HAP-1 (cell line): Measurements from ENCODE around the gene TMCO1.
"Not testable (repeated sequence)": the region's sequence is repeated elsewhere in the genome, so short reads cannot be mapped to it uniquely, and the experiment has no call there.

ENCODE experiments used
- DNase-seq, 2 experiments: peaks; one replicate each; pipeline ENCODE4 v3.0.0-alpha.2; 2016 to 2020; ENCODE audit warnings: low spot score in 2 of 2
- H3K27me3 ChIP-seq: fragments of 250-450 bp; sonication (Bioruptor Pico); 2 replicates; pipeline ENCODE4 v1.5.1; 2020; ENCODE audit warnings: low read depth, mild to moderate bottlenecking, moderate library complexity
- H3K36me3 ChIP-seq: fragments of 250-450 bp; sonication (Bioruptor Pico); replicated peaks from 2 replicates; pipeline ENCODE4 v1.5.1; 2020; ENCODE audit warnings: mild to moderate bottlenecking
- H3K4me1 ChIP-seq: fragments of 250-450 bp; sonication (Bioruptor Pico); 2 replicates; pipeline ENCODE4 v1.5.1; 2020; ENCODE audit warnings: mild to moderate bottlenecking
- H3K4me3 ChIP-seq: fragments of 250-450 bp; sonication (Bioruptor Pico); 2 replicates; pipeline ENCODE4 v1.5.1; 2020; ENCODE audit warnings: mild to moderate bottlenecking, moderate library complexity
- H3K9me3 ChIP-seq: fragments of 250-450 bp; sonication (Bioruptor Pico); 2 replicates; pipeline ENCODE4 v1.5.1; 2020; ENCODE audit warnings: mild to moderate bottlenecking, moderate library complexity
- in situ Hi-C: fragments of 300-500 bp; cut with MboI; formaldehyde crosslinking; loops from 3 replicates; pipeline ENCODE4 v1.14.3; 2020; ENCODE audit warnings: low sequenced_read_pairs, inconsistent platforms, mixed read lengths

TMCO1 gene, protein sequence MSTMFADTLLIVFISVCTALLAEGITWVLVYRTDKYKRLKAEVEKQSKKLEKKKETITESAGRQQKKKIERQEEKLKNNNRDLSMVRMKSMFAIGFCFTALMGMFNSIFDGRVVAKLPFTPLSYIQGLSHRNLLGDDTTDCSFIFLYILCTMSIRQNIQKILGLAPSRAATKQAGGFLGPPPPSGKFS

DNA sequence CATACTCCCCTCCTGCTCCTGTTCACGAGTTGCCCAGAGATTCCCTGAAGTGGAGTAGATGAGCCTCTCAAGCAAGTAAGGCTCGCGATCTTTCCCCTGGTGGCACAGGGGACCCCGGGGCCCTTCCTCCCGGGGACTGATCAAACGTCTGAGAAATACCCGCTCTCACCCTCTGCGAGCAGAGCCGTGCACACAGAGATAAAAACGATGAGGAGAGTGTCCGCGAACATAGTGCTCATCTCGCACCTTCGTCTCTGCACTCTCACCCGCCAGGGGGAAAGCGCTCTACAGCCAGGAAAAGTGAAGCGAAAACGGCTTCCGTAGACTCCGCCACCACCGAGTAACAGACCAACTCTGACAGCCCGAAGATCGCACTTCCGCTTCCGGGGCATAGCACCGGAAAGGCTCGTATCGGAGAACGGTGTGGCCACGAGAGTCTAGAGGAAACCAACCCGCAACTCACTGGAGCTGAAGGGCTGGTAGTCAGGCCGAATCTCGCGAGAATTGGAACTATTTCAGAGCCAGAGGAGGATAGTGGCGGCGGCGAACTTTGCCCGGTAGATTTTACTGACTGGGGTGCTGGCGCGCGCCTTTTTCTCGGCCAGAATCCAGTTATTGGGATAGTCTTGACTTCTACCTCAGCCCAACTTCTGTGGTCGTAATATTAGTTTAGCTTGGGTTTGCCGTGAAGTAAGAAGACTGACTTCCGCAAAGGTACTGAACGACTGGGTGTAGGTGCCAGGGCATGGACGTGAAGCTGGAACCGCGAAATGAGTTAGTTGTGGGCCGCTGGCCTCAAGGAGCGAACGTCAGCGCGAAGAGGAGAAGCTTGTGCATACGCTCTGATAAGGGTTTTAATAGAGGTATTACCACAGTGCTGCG, at the start of gene TMCO1:
Gene TMCO1 (minus strand): TSS at position 356 of the 882 bp plus-strand sequence. CDS start 117 bp downstream, at position 239.
- Histone ChIP-seq H3K4me1 (peaks cover 7% of the 10 kb centered on the region), H3K27me3 (no peaks in the 10 kb centered on the region), H3K9me3 (no peaks in the 10 kb centered on the region), H3K4me3 (peak within 1 kb of the TSS; percentile 60), H3K36me3 (peaks cover 28% of the 10 kb centered on the region)
- peak; percentile 96 for DNase-seq
- in situ Hi-C loops: no loop called here

DNA sequence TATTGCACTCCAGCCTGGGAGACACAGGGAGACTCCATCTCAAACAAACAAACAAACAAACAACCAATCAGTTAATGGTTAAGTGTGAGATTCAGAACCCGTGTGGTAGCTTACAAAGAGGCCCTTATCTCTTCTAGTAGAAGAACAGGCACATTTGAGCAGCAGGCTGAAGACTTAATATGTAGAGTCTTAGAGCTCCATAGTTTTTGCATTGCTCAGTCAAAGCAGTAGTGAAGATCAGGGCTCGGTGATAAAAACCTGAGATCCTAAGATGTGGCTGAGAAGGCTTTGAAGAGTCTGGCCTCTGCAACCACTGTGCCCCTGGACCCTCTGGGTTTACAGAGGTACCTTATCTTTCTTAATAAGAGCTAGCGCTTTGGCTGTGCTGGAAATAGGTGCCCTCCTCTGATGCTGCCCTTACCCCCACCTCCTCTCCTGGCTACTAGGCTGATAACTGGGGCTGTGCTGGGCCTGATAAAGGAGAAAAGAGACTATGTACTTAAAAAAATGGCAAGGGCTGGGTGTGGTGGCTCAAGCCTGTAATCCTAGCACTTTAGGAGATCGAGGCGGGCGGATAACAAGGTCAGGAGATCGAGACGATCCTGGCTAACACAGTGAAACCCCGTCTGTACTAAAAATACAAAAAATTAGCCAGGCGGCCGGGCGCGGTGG, 48.3 kb upstream of the TMCO1 start:
- in situ Hi-C loops: no loop called here
- H3K27me3 ChIP-seq: no peaks in the 10 kb centered on the region
- DNase-seq: no peak
- H3K4me1 ChIP-seq: no peaks in the 10 kb centered on the region
- no peak overlapping the region for H3K4me3 ChIP-seq
- no peaks in the 10 kb centered on the region for H3K9me3 ChIP-seq
- no peaks in the 10 kb centered on the region for H3K36me3 ChIP-seq

DNA sequence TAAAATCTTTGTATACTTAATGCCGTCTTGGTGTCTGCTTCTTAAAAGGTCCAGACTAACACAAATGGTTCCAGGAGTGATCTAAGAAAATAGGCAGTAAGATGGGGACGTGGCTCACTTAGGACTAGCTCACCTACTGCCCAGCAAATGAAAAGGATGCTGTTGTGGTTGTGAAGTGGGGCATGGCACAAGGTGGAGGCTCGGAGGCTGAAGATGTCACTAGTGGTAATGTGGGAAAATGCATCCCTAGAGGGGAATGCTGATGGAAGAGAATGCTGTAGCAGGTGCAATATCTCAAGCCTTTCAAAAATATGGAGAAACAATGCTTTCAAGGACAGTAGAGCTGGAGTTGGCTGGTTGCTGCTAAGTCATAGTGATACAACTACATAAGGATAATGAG, 47.5 kb upstream of the TMCO1 start:
- in situ Hi-C loops: no loop called here
- H3K36me3 ChIP-seq: no peaks in the 10 kb centered on the region
- DNase-seq: no peak
- H3K9me3 ChIP-seq: no peaks in the 10 kb centered on the region
- no peaks in the 10 kb centered on the region for H3K4me1 ChIP-seq
- H3K27me3 ChIP-seq: no peaks in the 10 kb centered on the region
- no peak overlapping the region for H3K4me3 ChIP-seq

DNA sequence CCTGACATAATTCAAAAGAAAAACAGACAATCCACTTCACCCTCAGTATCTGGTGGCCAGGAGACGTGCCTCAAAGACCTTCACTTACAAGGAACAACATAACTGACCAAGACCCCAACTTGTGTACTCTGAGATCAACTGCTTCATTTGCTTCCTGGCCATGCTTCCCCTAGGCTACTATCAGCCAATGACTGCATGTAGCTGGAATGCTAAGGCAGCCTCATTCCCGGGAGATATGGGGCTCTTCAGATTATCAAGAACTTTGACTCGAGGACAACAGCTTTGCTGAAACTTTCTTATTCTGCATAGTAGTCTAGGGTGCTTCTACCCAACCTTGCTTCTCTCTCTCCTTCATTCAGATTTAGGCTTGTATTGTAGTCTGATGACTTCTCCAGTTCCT, 47.1 kb upstream of the TMCO1 start:
- no peaks in the 10 kb centered on the region for H3K27me3 ChIP-seq
- in situ Hi-C loops: no loop called here
- no peaks in the 10 kb centered on the region for H3K4me1 ChIP-seq
- no peak for DNase-seq
- H3K36me3 ChIP-seq: no peaks in the 10 kb centered on the region
- no peak overlapping the region for H3K4me3 ChIP-seq
- H3K9me3 ChIP-seq: no peaks in the 10 kb centered on the region

DNA sequence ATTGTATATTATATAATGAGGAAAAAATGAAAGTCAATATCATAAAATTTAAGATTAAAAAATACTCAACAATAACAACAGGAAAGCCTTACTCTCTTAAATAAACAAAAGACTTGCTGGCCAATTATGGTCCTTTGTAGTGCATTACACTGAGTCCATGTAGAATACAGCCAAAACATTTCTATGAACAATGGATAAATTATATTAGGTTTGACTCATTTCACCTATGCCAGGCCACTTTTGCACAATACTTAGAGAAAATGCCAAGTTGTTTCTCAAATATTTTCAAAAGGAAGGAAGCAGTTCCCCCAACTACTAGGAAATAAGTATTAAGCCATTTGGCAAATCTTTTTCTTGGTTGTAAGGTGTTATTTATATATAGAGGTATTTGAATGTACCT, 38.9 kb upstream of the TMCO1 start:
- H3K4me1 ChIP-seq: no peaks in the 10 kb centered on the region
- in situ Hi-C loops: no loop called here
- H3K9me3 ChIP-seq: 0 out of 2 replicates have a peak, but pooled peaks cover 4% of the 10 kb centered on the region
- H3K27me3 ChIP-seq: peaks cover 3% of the 10 kb centered on the region; the same call in 1 of the 2 replicates
- H3K36me3 ChIP-seq: no peaks in the 10 kb centered on the region
- no peak overlapping the region for H3K4me3 ChIP-seq
- DNase-seq: no peak

DNA sequence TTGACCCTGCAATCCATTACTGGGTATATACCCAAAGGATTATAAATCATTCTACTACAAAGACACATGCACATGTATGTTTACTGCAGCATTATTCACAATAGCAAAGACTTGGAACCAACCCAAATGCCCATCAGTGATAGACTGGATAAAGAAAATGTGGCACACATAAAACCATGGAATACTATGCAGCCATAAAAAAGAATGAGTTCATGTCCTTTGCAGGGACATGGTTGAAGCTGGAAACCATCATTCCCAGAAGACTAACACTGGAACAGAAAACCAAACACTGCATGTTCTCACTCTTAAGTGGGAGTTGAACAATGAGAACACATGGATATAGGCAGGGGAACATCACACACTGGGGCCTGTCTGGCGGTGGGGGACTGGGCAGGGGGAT, 35.8 kb upstream of the TMCO1 start:
- H3K36me3 ChIP-seq, H3K27me3 ChIP-seq, DNase-seq, in situ Hi-C loops, H3K4me1 ChIP-seq, H3K9me3 ChIP-seq, H3K4me3 ChIP-seq: not testable (repeated sequence)

DNA sequence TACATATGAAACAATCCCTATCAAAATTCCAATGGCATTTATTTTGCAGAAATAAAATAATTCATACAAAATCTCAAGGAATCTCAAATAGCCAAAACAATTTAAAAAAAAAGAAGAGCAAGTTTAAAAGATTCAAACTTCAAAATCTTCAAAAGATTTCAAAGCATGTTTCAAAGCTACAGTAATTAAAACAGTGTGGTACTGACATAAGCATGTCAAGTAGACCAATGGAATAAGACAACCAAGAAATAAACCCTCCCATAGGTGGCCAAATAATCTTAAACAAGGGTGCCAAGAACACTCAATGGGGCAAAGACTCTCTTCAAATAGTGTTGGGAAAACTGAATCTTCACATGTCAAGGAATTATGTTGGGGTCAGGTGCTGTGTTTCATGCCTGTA, 30.7 kb upstream of the TMCO1 start:
- DNase-seq: no peak

DNA sequence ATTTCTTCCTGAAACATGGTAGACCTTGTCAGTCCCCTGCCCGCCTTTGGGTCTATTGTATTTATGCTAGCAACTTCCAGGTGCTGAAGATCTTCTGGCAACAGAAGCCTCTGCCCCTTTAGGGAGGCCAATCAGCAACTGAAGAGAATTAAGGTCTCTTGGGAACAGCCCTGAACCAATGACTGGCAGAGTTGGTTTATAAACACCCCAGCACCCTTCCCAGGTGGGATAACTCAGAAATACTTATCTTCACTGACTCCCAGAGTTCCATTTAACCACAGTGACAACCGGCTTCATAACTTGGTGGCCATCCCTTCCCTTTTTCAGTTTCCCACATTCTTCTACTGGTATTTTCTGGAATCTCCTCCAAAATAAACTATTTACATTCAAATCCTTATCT, 27.2 kb upstream of the TMCO1 start:
- in situ Hi-C loops: no loop called here
- no peaks in the 10 kb centered on the region for H3K36me3 ChIP-seq
- H3K4me3 ChIP-seq: no peak overlapping the region
- 0 out of 2 replicates have a peak, but pooled peaks cover under 1% of the 10 kb centered on the region for H3K4me1 ChIP-seq
- DNase-seq: no peak
- H3K9me3 ChIP-seq: no peaks in the 10 kb centered on the region; the same call in 1 of the 2 replicates
- no peaks in the 10 kb centered on the region for H3K27me3 ChIP-seq

More for the DNA sequence above, 30.7 kb upstream of the TMCO1 start:
- H3K4me3 ChIP-seq: no peak overlapping the region
- H3K27me3 ChIP-seq: no peaks in the 10 kb centered on the region
- H3K4me1 ChIP-seq: no peaks in the 10 kb centered on the region
- in situ Hi-C loops: no loop called here
- no peaks in the 10 kb centered on the region for H3K36me3 ChIP-seq
- H3K9me3 ChIP-seq: peaks cover 4% of the 10 kb centered on the region; the same call in 1 of the 2 replicates

DNA sequence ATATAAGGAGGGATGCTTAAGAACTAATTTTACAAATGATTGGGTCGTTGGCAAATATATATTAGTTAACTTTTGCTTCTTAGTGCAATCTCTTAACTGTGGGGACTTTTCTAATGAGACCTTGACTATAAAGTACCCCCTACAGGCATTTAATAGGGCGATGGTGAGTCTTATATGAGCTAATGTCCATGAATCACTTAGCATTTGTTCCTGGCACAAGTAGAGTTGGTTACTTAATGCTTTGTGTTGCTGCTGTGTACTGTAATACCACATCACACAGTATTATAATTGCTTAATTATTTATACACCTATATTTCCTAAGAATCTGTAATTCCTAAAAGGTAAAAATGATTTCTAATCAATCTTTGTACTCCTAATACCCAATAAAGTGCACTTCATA, 25.3 kb upstream of the TMCO1 start:
- Histone ChIP-seq H3K4me3 (no peak overlapping the region), H3K27me3 (no peaks in the 10 kb centered on the region), H3K4me1 (0 out of 2 replicates have a peak, but pooled peaks cover 3% of the 10 kb centered on the region), H3K36me3 (no peaks in the 10 kb centered on the region), H3K9me3 (no peaks in the 10 kb centered on the region)
- in situ Hi-C loops: no loop called here
- no peak for DNase-seq

DNA sequence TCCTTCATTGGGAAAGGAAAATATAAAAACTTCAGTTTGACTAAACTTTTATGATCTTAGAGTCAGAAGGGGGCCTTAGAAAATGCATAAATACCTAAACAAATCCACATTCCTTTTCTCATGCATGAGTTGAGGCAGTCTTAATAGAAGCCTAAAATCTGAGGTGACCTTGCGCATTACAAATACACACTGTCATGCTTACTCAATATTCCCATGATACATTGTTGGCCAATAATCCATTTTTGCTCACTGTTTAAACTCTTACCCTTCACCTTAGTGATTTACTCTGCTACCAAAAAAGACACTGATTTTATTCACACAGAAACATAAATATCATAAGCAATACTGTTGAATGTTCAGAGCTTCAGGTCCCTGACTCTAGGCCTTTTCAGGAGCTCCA, 19.1 kb upstream of the TMCO1 start:
- in situ Hi-C loops: no loop called here
- Histone ChIP-seq H3K4me1 (0 out of 2 replicates have a peak, but pooled peaks cover 8% of the 10 kb centered on the region), H3K27me3 (no peaks in the 10 kb centered on the region), H3K4me3 (no peak overlapping the region), H3K9me3 (peaks cover 3% of the 10 kb centered on the region; the same call in 1 of the 2 replicates), H3K36me3 (no peaks in the 10 kb centered on the region)
- DNase-seq: no peak

DNA sequence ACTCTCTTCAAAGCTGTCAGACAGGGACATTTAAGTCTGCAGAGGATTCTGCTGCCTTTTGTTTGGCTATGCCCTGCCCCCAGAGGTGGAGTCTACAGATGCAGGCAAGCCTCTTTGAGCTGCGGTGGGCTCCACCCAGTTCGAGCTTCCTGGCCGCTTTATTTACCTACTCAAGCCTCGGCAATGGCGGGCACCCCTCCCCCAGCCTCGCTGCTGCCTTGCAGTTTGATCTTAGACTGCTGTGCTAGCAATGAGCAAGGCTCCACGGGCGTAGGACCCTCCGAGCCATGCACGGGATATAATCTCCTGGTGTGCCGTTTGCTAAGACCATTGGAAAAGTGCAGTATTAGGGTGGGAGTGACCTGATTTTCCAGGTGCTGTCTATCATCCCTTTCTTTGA, 14.9 kb upstream of the TMCO1 start:
- H3K27me3 ChIP-seq, H3K4me1 ChIP-seq, H3K36me3 ChIP-seq, in situ Hi-C loops, H3K9me3 ChIP-seq, H3K4me3 ChIP-seq: not testable (repeated sequence)
- DNase-seq: peak in 1 of 2 experiments; percentile 17

DNA sequence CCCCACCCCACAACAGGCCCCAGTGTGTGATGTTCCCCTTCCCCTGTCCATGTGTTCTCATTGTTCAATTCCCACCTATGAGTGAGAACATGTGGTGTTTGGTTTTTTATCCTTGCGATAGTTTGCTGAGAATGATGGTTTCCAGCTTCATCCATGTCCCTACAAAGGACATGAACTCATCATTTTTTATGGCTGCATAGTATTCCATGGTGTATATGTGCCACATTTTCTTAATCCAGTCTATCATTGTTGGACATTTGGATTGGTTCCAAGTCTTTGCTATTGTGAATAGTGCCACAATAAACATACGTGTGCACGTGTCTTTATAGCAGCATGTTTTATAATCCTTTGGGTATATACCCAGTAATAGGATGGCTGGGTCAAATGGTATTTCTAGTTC, 9.5 kb upstream of the TMCO1 start:
- H3K27me3 ChIP-seq, in situ Hi-C loops, H3K4me1 ChIP-seq, H3K9me3 ChIP-seq, DNase-seq, H3K36me3 ChIP-seq, H3K4me3 ChIP-seq: not testable (repeated sequence)

DNA sequence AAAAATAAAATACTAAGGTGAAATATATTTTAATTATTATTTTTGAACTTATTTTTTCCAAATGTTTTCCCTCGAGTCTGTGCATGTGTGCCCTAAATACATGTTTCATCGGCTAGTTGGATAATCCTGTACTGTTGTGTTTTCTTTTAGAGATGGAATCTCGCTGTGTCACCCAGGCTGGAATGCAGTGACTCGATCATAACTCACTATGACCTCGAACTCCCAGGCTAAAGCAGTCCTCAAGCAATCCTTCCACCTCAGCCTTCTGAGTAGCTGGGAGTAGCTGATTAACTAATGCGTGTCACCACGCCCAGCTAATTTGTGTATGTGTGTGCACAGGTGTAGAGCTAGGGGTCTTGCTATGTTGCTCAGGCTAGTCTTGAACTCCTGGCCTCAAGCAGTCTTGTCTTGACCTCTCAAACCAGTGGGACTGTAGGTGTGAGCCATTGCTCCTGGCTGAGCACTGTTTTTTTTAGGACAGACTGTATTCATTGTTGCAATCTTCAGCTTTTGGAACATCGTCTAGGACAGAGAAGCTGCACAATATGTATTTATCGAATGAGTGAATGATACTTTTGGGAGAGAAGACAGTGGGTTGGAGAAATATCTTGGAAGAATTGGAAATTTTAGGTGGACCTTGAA, 4.8 kb upstream of the TMCO1 start:
- Histone ChIP-seq H3K9me3 (no peaks in the 10 kb centered on the region), H3K36me3 (no peaks in the 10 kb centered on the region), H3K4me1 (peaks cover 3% of the 10 kb centered on the region; the same call in 1 of the 2 replicates), H3K4me3 (no peak overlapping the region), H3K27me3 (no peaks in the 10 kb centered on the region)
- in situ Hi-C loops: no loop called here
- DNase-seq: no peak
